HG02973 (cell line): ENCODE data around the gene TMEM272.

Experiments
- ATAC-seq: cut with Tn5 transposase; IDR thresholded peaks from one replicate; pipeline ENCODE4 v1.9.1; 2021; ENCODE audit warnings: moderate library complexity; ENCODE audit not compliant: unreplicated experiment

Gene TMEM272

DNA sequence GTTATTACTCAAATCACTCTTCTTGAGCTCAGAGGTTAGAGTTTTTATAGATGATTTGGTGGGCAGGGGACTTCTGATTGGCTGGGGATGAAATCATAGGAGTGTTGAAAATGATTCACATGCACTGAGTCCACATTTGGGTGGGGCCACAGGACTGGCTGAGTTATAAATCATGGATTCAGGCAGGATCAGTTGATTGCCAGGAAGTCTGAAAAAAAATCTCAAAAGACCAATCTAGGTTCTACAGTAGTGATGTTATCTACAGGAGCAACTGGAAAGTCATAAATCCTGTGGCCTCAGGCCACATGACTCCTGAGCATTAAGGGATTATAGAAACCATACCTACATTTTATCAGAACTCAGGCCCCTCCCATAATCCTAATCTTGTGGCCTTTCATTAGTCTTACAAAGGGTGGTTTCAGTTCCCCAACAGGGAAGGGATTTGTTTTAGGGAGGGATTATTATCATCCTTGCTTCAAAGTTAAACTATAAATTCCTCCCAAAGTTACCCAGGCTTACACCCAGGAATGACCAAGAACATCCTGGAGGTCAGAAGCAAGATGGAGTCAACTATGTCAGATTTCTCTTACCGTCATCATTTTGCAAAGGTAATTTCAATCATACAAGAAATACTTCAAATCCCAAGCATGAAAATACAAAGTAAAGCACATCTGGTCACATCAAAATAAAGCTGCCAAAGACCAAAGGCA lies 11.2 kb upstream of the TMEM272 start:
- ATAC-seq, result no peak

- no peak for ATAC-seq
Observed at GRCh38 chr13:51849145-51850101, 4.4 kb upstream of the TMEM272 start.

GRCh38 chr13:51848674-51849073 lies 3.7 kb upstream of the TMEM272 start:
- ATAC-seq, result no peak

DNA sequence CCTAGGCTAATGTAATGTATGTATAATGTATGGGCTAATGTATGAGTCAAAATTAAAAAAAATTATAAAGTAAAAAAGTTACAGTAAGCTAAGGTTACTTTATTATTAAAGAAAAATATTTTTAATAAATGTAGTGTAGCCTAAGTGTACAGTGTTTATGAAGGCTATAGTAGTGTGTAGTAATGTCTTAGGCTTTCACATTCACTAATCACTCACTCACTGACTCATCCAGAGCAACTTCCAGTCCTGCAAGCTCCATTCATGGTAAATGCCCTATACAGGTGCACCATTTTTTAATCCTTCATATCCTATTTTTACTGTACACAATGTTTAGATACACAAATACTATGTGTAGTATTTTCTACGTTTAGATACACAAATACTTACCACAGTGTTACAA lies 1.8 kb upstream of the TMEM272 start:
- no peak for ATAC-seq

GRCh38 chr13:51845574-51846318 lies 769 bp upstream of the TMEM272 start:
- ATAC-seq, result no peak

GRCh38 chr13:51843529-51843928 lies 1.4 kb downstream of the TMEM272 start:
- ATAC-seq, result no peak

DNA sequence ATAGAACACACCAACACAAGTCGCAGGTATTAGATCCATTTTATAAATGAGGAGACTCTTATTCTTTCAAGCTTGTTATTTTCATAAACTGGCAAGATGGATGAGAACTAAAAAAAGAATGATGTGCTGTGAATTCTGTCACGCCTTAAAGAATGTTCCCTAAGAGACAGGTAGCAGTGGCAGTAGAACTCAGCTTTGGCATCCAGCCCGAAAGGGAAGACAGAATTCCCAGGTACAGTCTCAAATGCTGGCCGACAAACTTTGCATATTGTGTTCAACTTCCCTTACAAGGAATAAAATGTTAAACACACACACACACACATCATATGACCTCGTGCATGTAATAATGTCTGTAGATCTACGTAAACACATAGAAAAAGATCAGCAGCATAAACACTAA lies 3.2 kb downstream of the TMEM272 start:
- ATAC-seq, result no peak

DNA sequence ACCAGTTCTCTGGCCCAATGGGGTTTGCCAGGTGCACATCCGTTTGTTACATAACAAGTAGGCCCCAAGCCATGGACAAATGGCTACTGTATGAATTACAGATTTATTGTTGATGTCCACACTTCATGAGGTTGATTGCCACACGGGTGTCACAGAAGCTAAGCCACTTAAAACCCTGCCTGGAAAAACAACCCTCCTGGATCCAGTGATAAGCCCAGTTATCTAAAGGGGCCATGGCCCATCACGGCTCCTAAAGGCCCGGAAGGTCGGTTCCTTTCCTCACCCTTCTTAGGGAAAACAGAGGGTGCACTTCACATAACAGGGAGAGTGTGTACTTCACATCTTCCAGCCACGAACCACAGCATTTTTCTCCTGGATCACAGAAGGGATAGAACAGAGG lies 4.1 kb downstream of the TMEM272 start:
- no peak for ATAC-seq

- ATAC-seq, result no peak
Observed at GRCh38 chr13:51839711-51840540, 5.1 kb downstream of the TMEM272 start.

GRCh38 chr13:51838240-51838846 lies 6.6 kb downstream of the TMEM272 start:
- no peak for ATAC-seq

GRCh38 chr13:51837016-51837415 lies 8.0 kb downstream of the TMEM272 start:
- no peak for ATAC-seq

GRCh38 chr13:51834581-51835171 lies 10.3 kb downstream of the TMEM272 start:
- ATAC-seq, result no peak

DNA sequence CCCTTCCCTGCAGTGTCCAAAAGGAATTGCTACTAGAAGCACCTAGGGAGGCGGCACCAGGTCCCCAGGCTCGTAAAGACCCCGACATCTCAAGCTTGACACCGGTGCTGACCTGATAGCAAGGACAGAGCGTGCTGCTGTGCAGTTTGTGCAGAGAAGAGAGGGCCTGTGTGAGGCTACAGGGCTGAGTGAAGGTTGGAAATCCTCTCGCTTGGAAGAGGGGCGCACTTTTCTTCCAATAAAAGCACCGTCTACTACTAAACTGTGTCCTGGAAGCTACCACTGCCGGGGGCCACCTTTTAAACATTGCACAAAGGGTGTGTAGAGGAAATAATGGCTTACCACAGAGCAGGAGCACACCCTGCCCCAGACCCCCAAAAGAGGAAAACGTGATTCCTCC lies 11.0 kb downstream of the TMEM272 start:
- ATAC-seq, result no peak

- no peak for ATAC-seq
Observed at GRCh38 chr13:51832471-51833152, 12.4 kb downstream of the TMEM272 start.

DNA sequence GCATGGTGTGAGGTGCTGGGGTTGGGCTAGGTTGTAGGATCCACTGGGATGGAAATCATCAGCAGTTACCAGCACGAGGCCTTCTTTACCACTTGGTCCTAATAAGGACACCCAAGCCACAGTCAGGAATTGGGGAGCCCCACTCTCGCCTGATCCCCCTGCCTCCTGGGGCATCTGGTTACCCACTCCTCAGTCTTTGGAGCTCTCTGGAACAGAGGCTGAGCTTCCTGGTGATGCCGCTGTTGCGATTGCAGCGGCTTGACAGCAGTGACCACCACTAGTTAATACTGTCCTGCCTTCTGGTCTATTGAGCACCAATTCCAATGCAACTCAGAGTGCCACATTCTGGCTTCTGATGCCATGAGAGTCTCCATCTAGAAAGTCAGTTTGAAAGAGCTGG lies 13.5 kb downstream of the TMEM272 start:
- ATAC-seq, result no peak

DNA sequence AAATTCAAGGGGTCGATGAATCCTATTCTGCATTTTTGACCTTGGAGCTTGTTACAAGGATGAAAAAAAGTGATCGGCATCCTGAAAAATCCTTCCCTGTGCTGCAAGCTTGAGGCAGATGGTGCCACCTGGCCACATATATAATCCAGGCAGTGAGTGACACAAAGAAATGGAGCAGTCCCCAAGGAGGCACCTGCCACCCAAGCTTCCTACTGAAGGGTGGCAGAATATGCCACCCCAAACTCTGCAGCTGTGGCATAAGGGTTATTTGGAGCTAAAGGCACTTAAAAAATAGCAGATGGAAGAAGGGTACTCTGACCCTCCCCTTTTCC lies 15.4 kb downstream of the TMEM272 start:
- ATAC-seq, result no peak

GRCh38 chr13:51828730-51829567 lies 16.0 kb downstream of the TMEM272 start:
- no peak for ATAC-seq

DNA sequence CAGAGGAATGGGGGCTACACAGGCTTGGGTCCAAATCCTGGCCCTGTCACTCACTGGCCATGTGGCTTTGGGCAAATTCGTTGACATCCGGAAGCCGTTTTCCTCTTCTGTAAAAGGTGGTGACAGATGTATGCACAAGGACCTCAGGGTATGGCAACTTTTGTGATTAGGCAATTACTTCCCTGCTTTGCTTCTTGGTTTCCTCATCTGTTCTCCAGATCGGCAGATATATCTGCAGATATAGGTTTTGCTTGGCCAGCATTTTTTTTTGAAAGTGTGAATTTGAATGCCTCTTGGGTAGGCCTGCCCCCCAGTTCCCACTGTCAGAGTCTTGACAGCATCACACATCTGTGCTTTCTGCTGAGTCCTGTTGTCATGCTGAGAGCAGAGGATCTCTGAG lies 17.7 kb downstream of the TMEM272 start:
- no peak for ATAC-seq
